Stimulated activated CD4-positive, alpha-beta T cell treated with anti-CD3 and anti-CD28 coated beads, Interleukin-1b, Interleukin-23, amount 100 ng/mL, for 24 hours (primary cell): ENCODE data around the gene RTN3.

ENCODE experiments used
- DNase-seq, 4 experiments: peaks; one replicate each; pipeline ENCODE4 v3.0.0-alpha.2; 2020; ENCODE audit warnings: low read depth in 4 of 4, low spot score in 1 of 4

The RTN3 gene

GRCh38 chr11:63737718-63738117 lies 56.4 kb downstream of the RTN3 start:
- no peak for DNase-seq

GRCh38 chr11:63738720-63739360 lies 57.5 kb downstream of the RTN3 start:
- DNase-seq: peak; percentile 41 to 45 (median 42)

GRCh38 chr11:63745304-63746170 lies 64.2 kb downstream of the RTN3 start:
- no peak for DNase-seq

GRCh38 chr11:63747011-63747410 lies 65.7 kb downstream of the RTN3 start:
- DNase-seq: no peak

GRCh38 chr11:63749624-63750023 lies 68.3 kb downstream of the RTN3 start:
- no peak for DNase-seq

- DNase-seq: no peak
Measured at GRCh38 chr11:63756919-63757761, 75.8 kb downstream of the RTN3 start.

- no peak for DNase-seq
Measured at GRCh38 chr11:63760487-63761079, 79.3 kb downstream of the RTN3 start.

GRCh38 chr11:63761188-63761587 lies 79.9 kb downstream of the RTN3 start:
- no peak for DNase-seq

GRCh38 chr11:63761931-63762653 lies 80.8 kb downstream of the RTN3 start:
- no peak for DNase-seq

- DNase-seq: no peak
Measured at GRCh38 chr11:63762654-63763495, 81.6 kb downstream of the RTN3 start.

- DNase-seq: no peak
Measured at GRCh38 chr11:63763496-63764339, 82.4 kb downstream of the RTN3 start.

- no peak for DNase-seq
Measured at GRCh38 chr11:63764340-63764678, 83.0 kb downstream of the RTN3 start.

GRCh38 chr11:63764679-63765647 lies 83.7 kb downstream of the RTN3 start:
- no peak for DNase-seq

- no peak for DNase-seq
Measured at GRCh38 chr11:63765688-63766241, 84.5 kb downstream of the RTN3 start.

- no peak for DNase-seq
Measured at GRCh38 chr11:63766531-63767235, 85.4 kb downstream of the RTN3 start.

GRCh38 chr11:63767267-63767564 lies 85.9 kb downstream of the RTN3 start:
- DNase-seq: no peak
